Vagina (tissue), 2 donors: ENCODE data around the gene FGGY. TPM values are rescaled to one million over a fixed set of nuclear protein-coding genes. Genes with fewer than 3 reads are reported as not detected.

Experiments
- DNase-seq, 2 donors: peaks; one replicate each; pipeline ENCODE4 v3.0.0-alpha.2; 2017; ENCODE audit errors: extremely low spot score in 2 of 2
- H3K27ac ChIP-seq: fragments of 200-600 bp; sonication (generic); one replicate; pipeline ENCODE4 v1.5.1; 2019
- H3K27me3 ChIP-seq: fragments of 200-600 bp; sonication (generic); one replicate; pipeline ENCODE4 v1.5.1; 2019
- H3K36me3 ChIP-seq, 2 donors: fragments of 200-600 bp; sonication (generic); one replicate each; pipeline ENCODE4 v1.5.1; 2017 to 2019
- H3K4me1 ChIP-seq: fragments of 200-600 bp; sonication (generic); one replicate; pipeline ENCODE4 v1.5.1; 2019
- H3K4me3 ChIP-seq, 2 donors: fragments of 200-600 bp; sonication (generic); 1 replicate in 1 of 2; 2 replicates in 1 of 2; pipeline ENCODE4 v1.5.1; 2016 to 2019
- H3K9me3 ChIP-seq: fragments of 200-600 bp; sonication (generic); one replicate; pipeline ENCODE4 v1.5.1; 2019
- CTCF ChIP-seq, 3 experiments: fragments of 450-650 bp in 2 of 3; fragments of 200-600 bp in 1 of 3; sonication (generic) in 1 of 3; IDR thresholded peaks; one replicate each; pipeline ENCODE4 v1.5.1; 2017 to 2019; ENCODE audit warnings: antibody characterized with exemption in 3 of 3, mild to moderate bottlenecking in 2 of 3, moderate library complexity in 2 of 3
- POLR2A ChIP-seq, 2 donors: fragments of 450-650 bp; IDR thresholded peaks; one replicate each; pipeline ENCODE4 v1.6.1; 2017; ENCODE audit warnings: antibody characterized with exemption in 2 of 2, mild to moderate bottlenecking in 2 of 2, moderate library complexity in 2 of 2
- POLR2AphosphoS5 ChIP-seq, 2 donors: sonication (generic); formaldehyde crosslinking; IDR thresholded peaks; one replicate each; pipeline ENCODE4 v1.9.0; 2017; ENCODE audit warnings: antibody characterized with exemption in 2 of 2, mild to moderate bottlenecking in 2 of 2, low read depth in 1 of 2; ENCODE audit not compliant: insufficient read depth in 1 of 2
- intact Hi-C: fragments of 100-400 bp; cut with DNase I; formaldehyde crosslinking; loops from one replicate; pipeline ENCODE4 v1.15.1; 2023
- total RNA-seq: library from RNA; depleted of rRNA; stranded (reverse); fragments of >200 nt; gene quantifications from one replicate; pipeline ENCODE4 v1.2.3, GENCODE V29; 2016

The FGGY gene
- total RNA-seq, 1 donor from 2014 or later: 11.8 TPM

- H3K4me1 ChIP-seq: peaks cover 41% of the 10 kb centered on the region
- no peak for DNase-seq
- TF ChIP-seq POLR2AphosphoS5 (IDR thresholded peaks at IDR 0.05; ENCODE audit: insufficient read depth in 1 of 2, low read depth in 1 of 2) (no peak), CTCF (IDR thresholded peaks at IDR 0.05) (no peak), POLR2A (IDR thresholded peaks at IDR 0.05) (no peak)
- H3K27ac ChIP-seq: peak overlapping the region; percentile 17
- H3K27me3 ChIP-seq: no peaks in the 10 kb centered on the region
- intact Hi-C loops: no loop called here
- no peaks in the 10 kb centered on the region for H3K9me3 ChIP-seq
- H3K4me3 ChIP-seq: no peak overlapping the region
- H3K36me3 ChIP-seq: no peaks in the 10 kb centered on the region
Measured at GRCh38 chr1:59678040-59678439, 381.1 kb downstream of the FGGY start.

GRCh38 chr1:59678493-59679228 is 381.8 kb downstream of the FGGY start:
- H3K9me3 ChIP-seq: no peaks in the 10 kb centered on the region
- intact Hi-C loops: no loop called here
- H3K4me1 ChIP-seq: peaks cover 34% of the 10 kb centered on the region
- no peak for TF ChIP-seq POLR2AphosphoS5 (IDR thresholded peaks at IDR 0.05; ENCODE audit: insufficient read depth in 1 of 2, low read depth in 1 of 2)
- TF ChIP-seq POLR2A (IDR thresholded peaks at IDR 0.05): no peak
- no peak for TF ChIP-seq CTCF (IDR thresholded peaks at IDR 0.05)
- no peaks in the 10 kb centered on the region for H3K36me3 ChIP-seq
- no peak for DNase-seq
- H3K27ac ChIP-seq: peak overlapping the region; percentile 17
- no peaks in the 10 kb centered on the region for H3K27me3 ChIP-seq
- H3K4me3 ChIP-seq: no peak overlapping the region

GRCh38 chr1:59680044-59680443 is 383.1 kb downstream of the FGGY start:
- TF ChIP-seq POLR2A (IDR thresholded peaks at IDR 0.05) (no peak), POLR2AphosphoS5 (IDR thresholded peaks at IDR 0.05; ENCODE audit: insufficient read depth in 1 of 2, low read depth in 1 of 2) (no peak), CTCF (IDR thresholded peaks at IDR 0.05) (no peak)
- DNase-seq: no peak
- H3K9me3 ChIP-seq: no peaks in the 10 kb centered on the region
- no peaks in the 10 kb centered on the region for H3K36me3 ChIP-seq
- H3K27ac ChIP-seq: no peak overlapping the region
- H3K27me3 ChIP-seq: no peaks in the 10 kb centered on the region
- intact Hi-C loops: no loop called here
- peaks cover 28% of the 10 kb centered on the region for H3K4me1 ChIP-seq
- H3K4me3 ChIP-seq: no peak overlapping the region

- Histone ChIP-seq H3K4me3 (no peak overlapping the region), H3K27ac (peak overlapping the region; percentile 35), H3K9me3 (no peaks in the 10 kb centered on the region), H3K4me1 (peaks cover 37% of the 10 kb centered on the region), H3K27me3 (no peaks in the 10 kb centered on the region), H3K36me3 (no peaks in the 10 kb centered on the region)
- DNase-seq: no peak
- intact Hi-C loops: no loop called here
- TF ChIP-seq CTCF (IDR thresholded peaks at IDR 0.05) (no peak), POLR2AphosphoS5 (IDR thresholded peaks at IDR 0.05; ENCODE audit: insufficient read depth in 1 of 2, low read depth in 1 of 2) (no peak), POLR2A (IDR thresholded peaks at IDR 0.05) (no peak)
Measured at GRCh38 chr1:59682396-59683080, 385.6 kb downstream of the FGGY start.

DNA sequence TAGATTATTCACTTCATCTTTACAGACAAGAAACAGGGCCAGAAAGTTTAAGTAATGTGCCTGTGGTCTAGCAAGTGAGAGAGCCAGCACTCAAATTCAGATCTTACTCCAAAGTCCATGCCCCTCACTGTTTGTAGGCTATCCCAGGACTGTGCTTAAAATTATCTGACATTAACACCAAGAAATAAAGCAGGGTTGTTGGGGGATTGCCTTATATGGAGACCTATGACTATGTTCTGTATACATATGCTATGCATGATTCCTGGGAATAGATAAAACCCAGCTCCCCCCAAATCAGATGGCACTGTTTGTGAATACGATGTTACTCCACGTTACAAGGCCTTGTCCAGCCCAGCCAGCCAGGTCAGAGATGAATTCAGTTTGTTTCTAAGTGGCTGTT is 386.3 kb downstream of the FGGY start:
- TF ChIP-seq POLR2A (IDR thresholded peaks at IDR 0.05): no peak
- no peak for TF ChIP-seq CTCF (IDR thresholded peaks at IDR 0.05)
- TF ChIP-seq POLR2AphosphoS5 (IDR thresholded peaks at IDR 0.05; ENCODE audit: insufficient read depth in 1 of 2, low read depth in 1 of 2): no peak
- H3K36me3 ChIP-seq: no peaks in the 10 kb centered on the region
- H3K4me1 ChIP-seq: peaks cover 38% of the 10 kb centered on the region
- no peak overlapping the region for H3K4me3 ChIP-seq
- intact Hi-C loops: no loop called here
- H3K27me3 ChIP-seq: no peaks in the 10 kb centered on the region
- no peak for DNase-seq
- no peak overlapping the region for H3K27ac ChIP-seq
- H3K9me3 ChIP-seq: no peaks in the 10 kb centered on the region
